NCI-H2196 (cell line): ENCODE measurements around the gene ALX4.

Experiments
- DNase-seq: peaks from one replicate; lab custom pipeline; 2025; ENCODE audit not compliant: unreplicated experiment; lab: John Stamatoyannopoulos, UW

ALX4 gene

DNA sequence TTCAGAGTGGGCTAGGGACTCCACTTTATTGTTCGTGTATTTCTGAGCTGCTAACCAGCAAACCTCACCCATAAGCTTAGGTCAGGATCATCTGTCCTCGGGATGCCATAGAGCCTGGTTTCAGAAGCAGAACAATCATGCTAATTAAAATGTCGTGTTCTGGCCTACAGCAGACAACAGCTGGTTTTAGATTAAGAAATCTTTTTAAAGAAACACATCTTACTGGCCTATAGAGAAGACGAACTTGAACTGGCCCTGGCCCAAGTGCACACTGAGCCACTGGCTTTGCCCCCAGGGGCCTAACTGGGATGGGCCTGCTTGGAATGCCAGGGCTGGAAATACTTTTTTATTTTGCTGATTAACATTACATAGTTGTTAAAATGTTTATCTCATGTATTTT, 63.2 kb downstream of the ALX4 start:
- DNase-seq: no peak

DNA sequence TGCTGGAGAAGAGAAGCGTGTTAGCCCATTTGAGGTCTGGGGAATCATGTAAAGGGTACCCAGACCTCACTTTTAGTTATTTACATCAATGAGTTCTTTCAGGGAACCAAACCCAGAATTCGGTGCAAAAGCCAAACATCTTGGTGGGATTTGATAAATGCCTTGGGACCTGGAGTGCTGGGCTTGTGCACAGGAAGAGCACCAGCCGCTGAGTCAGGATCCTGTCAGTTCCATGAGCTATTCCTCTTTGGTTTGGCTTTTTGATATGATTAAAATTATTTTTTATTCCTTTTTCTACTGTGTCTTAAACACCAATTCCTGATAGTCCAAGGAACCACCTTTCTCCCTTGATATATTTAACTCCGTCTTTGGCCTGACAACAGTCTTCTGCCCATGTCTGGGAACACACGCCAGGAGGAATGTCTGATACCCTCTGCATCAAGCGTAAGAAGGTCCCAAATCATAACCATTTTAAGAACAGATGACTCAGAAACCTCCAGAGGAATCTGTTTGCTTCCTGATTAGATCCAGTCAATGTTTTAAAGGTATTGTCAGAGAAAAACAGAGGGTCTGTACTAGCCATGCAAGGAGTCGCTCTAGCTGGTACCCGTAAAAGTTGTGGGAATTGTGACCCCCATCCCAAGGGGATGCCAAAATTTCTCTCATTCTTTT, 65.2 kb downstream of the ALX4 start:
- no peak for DNase-seq

DNA sequence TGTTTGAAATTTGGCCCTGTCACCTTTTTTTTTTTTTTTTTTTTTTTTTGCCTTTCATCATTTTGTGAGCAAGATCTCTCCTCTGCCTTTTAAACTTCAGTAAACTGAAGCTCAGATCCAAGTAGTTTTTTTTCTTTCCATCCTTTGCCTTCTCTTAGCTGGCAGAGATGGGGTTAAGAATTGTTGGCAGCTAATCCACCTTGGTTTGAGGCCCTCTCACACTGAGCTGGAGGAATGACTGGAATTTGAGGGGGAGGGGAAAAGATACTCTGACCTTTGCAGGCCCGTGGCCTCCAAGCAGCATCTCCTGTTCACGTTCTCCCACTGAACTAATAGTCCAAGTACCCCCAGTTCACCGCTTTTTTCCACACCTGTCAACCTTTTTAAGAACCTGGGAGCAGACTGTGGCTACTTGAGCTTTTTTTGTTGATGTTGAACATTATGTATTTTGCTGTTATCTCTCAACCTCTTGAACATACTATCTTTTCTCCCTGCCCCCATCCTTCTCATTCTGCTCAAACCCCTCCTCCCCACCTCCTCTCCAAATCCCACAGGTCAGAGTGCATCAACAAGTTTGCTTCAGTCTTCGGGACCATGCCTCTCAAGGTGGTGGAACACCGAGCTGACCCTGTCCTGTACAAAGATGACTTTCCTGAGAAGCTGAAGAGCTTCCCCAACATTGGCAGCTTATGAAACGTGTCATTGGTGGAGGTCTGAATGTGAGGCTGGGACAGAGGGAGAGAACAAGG, 66.2 kb downstream of the ALX4 start:
- DNase-seq: no peak

DNA sequence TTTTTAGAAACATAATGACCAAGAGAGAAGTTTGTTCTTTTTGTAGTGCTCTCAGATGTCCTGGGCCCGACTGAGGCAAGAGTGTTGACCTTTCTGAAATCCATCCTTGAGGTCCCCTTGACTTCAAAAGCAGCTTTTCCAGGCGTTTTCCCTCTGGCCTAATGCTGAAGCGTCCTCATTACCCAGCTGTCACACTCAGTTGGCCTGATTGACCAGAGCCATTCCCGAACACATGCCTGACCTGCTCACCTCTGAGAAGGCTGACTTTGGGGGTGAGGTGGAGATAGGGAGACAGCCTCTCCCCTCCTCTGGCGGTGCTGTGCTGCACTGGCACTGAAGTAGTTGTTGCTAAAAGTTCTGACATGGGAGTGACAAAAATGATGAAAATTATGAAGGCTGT, 66.9 kb downstream of the ALX4 start:
- DNase-seq: no peak

DNA sequence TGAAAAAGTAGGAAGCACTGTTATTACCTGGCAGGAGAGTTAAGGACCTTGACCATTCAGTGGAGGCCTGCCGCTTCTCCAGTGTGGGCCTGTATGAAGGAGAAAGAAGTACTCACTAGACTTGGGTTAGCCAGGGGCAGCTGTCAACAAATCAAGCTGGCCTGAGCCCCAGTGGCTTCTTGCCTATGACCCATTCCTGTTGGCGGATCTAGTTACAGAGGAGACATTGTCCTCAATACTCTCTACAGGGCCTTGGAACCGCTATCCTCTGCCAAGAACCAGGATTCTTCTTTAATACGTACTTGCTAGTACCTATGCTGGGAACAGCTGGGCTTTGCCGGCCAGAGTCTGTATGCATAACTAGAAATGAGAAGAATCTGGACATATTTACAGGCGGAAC, 68.1 kb downstream of the ALX4 start:
- DNase-seq: peak; percentile 22

DNA sequence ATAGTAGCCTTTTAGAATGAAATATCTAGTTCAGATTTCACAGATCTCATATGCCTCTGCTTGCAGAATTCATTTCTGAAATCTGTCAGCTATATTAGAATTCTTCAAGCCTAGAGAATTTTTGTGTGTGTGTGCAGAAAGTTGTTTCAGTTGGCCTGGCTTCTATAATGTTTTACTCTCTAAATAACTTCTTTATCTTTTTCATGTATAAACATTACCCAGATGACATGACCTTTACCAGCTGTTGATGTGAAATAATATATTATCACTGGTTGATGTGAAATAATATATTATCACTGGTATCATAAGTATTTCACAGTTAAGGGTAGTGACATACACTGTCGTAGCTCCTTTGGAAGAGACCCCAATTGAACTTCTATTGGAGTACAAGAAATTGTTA, 72.8 kb downstream of the ALX4 start:
- DNase-seq: no peak

DNA sequence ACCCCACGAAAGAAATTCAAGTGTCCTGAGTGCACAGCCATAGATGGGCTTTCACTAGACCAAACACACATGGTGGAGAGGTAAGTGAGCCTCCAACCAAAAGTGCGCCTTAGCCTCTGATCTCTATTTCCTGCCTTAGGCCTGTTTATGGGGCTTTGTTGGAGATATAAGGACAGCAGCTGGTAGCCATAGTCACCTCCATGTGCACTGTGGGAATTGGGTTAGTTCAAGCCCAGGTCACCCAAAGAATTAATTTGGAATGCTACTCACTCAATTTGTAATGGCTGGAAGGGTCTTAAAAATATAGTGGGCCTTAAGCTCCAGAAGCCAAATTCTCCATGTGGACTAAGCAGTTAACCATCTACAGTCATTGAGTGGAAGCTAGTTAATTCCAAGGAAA, 73.6 kb downstream of the ALX4 start:
- DNase-seq: no peak

DNA sequence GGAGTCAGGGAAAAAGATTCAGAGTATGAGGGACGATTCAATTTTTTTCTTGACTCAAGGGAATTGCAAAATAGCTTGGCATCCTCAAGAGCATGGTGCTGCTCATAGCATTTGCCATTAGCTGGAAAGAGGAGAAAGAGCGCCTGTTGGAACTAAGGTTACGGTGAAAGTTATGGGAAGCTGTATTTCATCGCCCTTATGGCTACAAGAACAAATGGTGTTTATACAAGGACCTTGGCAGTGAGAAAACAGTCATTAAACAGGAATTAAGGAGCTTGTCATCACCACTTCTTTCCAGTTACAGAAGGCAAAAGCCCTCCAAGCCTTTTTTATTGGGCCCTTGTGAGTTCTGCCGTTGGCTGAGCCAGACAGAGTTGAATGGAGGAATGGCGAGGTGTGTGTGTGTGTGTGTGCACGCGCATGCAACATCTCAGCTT, 74.2 kb downstream of the ALX4 start:
- no peak for DNase-seq

DNA sequence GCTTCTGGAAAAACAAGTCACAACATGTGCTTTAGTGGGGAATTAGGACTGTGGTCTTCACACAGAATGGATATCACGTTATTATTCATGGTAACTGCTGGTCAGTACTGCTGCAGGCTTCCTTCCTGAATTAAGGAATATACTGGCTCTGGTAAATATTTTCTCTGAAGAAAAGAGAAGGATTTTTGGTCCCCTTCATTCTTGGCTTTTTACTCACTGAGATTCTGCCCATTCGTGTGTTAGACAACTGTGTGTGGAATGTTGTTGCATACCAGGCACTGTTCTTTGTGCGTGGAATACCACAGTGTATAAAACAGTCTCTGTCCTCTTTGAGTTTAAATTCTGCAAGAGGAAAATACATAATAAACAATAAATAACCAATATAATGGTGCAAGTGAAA, 80.3 kb downstream of the ALX4 start:
- no peak for DNase-seq

DNA sequence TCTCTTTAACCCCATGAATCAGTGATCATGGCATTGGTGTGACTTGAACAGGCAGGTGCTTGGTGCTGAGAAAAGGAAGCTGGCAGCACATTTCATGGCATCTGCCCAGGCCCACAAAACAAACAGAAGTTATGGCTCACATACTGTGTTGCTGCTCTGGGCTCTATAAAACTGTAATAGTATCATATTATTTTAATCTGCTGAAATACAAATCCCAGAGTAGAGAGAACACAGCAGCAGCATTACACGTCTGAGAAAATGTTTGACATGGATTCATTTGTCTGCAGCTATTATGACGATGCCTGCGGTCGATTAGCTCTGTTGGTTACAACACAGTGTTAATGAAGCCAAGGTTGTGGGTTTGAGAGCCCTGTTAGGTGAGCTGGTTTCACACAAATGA, 80.8 kb downstream of the ALX4 start:
- DNase-seq: peak; percentile 63

DNA sequence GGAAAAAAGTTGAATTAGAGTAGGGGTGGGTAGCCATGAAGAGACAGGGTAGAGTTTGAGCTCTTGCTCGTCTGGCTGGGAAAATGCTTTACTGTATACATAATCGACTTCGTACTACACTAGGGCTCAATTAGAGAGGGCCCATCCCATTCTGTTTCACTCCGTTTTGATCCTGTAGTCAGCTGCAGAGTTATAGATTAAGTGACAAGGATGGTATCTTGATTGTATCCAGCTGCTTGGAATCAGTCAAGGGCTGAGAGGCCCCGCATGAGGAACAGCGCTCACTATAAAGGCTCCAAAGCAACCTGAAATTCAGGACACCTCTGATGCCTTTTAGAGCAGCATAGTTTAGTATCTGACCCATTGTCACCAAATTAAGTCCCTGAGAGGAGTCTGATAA, 81.6 kb downstream of the ALX4 start:
- DNase-seq: no peak

DNA sequence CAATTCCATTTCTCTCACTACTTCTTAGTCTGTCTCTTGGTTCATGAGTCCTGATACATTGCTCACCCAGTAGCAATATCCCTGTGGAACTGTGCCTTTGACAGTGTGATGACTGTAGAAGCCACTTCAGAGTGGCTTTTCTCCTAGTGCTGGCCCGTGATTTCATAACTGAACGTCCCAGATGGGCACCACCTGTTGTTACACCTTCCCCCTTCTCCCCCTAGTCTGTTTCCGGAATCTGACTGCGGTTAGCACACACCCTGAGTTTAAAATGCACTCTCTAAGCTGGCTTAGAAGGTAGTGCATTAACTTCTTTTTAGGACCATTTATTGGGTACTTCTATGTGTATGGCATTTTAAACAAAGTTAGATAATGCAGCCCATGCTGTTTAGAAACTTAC, 83.0 kb downstream of the ALX4 start:
- no peak for DNase-seq

DNA sequence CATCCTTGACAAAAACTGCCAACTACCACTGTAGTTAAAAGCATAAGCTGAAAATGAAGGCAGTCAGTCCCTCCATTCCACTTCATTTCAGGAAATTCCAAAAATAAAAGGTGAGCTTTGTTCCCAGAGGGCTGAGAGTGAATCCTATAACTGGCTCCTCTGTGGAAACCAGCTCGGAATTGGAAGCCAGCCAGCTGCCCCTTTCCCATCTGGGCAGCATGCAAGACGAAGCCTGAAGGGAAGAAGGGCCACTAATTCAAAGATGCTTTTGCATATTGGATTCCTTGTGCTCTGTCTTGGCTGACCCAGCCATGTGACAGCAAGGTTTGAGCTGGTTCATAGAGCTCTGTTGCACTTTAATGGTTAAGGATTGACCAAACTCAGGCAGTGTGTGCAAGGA, 83.4 kb downstream of the ALX4 start:
- DNase-seq: no peak

DNA sequence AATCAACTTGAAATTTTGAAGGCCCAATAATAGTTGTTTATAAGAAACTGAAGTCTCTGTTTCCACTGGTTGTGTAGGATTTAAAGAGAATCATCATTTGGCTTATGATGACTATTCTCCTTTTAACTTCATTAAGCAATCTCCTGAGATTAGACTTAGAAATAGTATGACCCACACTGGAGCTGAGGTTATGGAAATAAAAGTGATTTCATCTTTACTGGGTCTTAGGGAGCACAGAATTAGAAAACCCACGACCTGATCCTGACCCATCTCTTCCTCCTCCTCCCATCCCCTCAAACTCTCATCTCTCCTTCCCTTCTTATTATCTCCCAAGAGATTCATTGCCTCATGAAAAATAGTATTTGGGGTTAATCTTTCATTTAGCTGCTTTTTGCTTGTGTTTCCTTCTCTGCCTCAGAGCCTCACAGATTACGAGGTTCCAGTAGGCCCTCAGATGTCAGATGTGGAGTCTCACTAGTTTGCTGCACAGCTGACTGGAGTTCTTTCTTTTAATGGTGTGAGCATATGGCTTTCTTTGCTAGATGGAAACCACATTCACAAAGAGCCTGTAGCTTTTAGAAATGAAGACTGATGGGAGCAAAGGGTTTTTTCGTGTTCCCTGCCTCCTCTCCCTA, 85.0 kb downstream of the ALX4 start:
- no peak for DNase-seq

DNA sequence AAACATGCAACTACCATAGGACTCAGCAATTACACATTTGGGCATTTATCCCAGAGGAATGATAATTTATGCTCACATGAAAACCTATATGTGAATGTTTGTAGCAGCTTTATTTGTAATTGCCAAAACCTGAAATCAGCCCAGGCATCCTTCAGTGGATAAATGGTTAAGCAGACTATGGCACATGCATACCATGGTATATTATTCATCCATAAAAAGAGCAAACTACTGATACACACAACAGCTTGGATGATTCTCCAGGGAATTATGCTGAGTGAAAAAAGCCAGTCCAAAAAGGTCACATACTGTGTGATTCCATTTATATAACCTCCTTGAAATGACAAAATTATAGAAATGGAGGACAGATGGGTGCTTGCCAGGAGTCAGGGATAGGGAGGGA, 86.7 kb downstream of the ALX4 start:
- DNase-seq: no peak

DNA sequence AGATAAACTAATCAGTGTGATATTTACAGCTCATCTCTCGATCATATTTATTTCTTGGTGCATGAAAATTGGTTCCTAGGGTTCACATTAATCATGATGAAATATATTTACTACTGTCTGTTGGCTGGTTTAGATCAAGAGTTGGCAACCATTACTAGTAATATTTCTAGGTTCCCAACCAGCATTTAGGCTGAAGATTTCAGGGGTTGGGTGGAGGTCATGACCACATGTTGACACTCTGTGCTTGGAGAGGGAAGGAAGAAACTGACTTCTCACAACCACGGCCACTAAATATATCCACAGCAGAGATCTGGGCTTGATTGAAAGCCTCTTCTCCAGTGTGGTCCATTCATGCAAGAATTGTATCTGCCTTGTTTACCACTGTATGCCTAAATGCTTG, 87.9 kb downstream of the ALX4 start:
- DNase-seq: no peak

DNA sequence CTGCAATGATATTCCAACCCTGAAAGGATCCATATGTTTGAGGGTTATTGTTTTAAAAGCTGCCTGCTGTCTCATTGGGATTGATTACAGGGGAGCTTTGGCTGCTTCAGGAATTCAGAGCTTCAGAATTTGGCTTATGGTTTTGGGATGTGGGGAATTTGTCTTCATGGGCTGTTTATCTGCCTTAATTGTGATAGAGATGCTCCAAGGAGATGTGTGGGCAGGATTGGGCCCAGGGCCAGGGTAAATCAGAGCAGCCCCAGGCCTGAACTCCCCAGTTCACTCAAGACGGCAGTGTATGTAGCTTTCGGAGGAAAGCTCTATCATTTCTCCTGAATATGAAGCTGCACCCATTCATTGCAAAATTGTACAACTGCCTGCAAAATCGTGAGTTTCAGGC, 88.5 kb downstream of the ALX4 start:
- no peak for DNase-seq

DNA sequence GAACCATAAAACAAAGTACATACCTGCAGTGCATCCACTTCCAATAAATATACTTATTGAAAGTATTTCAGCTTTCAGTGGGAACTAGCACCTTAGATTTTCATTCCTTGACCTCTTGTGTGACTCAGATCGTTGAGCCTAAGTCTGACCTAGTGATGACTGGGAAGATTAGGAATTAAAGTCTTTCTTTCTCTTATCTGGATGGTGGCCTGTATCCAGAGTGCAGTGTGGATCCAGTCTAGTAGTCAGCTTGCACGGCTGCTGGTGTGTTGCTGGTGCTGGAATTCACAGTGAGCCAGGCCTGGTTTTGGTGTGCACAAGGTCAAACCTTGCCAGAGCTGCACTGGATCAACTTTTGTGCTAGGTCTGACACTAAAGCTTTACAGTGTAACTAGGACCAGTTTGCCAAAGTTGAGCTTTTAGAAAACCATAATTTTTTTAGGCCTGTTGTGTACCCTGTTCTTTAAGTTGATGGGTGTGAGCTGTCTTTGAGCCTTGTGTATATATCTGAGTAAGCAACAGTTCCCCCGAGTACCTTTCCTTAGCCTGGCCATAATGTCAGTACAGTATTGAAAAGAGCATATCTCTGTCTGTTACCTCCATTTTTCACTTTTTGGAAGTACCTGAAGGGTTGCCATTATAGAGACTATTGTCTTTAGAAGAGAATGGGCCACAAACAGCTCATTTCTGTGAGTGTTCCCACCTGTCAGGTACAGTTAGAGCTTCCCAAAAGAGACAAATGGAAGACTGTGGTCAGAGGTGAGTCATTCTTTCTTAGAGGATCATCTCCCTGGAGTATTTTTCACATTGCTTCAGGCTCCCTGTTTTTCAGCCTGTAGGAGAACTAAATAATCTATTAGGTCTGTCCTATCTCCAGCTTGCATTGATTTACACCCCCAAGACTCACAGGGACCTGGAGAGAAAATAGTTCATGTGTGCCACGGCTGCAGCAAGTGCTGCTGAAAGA, 89.8 kb downstream of the ALX4 start:
- no peak for DNase-seq

DNA sequence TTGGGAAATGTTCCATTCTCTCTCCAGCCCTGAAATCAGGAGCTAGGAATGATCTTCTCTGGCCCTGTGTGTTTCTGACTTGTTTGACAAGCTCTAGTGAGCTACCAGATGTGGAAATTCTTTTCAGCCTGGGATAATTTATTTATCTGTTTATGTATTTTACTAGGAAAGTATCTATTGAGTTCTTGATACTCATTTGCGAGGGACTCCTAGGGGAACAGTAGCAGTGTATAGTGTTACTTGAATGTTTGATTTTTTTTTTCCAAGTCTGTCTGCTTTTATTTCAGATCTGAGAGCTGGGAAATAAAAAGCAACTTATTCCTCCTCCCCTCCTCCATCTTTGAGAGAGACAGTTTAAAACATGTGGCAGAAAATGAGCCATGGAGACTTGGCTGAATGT, 92.5 kb downstream of the ALX4 start:
- no peak for DNase-seq

DNA sequence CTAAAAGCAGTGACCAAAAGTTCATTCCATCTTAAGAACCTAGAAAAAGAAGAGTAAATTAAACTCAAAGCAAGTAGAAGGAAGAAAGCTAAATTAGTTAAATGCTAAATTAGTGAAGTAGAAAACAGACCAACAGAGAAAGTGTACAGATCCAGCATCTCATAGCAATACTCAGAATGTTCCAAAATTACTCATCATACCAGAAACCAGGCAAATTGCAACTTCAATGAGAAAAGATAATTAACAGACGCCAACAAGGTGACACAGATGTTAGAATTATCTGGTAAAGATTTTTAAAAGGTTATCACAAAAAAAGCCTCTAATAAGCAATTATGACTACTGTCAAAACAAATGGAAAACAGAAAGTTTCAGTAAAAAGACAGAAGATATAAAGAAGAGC, 96.8 kb downstream of the ALX4 start:
- no peak for DNase-seq

DNA sequence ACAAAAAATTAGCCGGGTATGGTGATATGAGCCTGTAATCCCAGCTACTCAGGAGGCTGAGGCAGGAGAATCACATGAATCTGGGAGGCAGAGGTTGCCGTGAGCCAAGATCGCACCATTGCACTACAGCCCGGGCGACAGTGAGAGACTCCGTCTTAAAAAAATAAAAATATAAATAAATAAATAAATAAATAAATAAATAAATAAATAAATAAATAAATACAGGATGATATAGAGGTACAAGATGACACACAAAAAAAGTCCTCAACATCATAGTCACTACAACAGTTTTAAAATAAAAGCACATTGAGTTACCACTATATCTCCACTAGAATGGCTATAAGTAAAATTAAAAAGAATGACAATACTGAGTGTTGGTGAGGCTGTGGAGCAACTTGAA, 97.8 kb downstream of the ALX4 start:
- no peak for DNase-seq
